Nephron progenitor cell (in vitro differentiated cells): ENCODE data around the gene ARFIP1.

Source experiments
- DNase-seq: peaks from one replicate; pipeline ENCODE4 v3.0.0; 2021
- H3K27ac Mint-ChIP-seq: 2 replicates; pipeline ENCODE4 v1.8.0; 2021; ENCODE audit warnings: mild to moderate bottlenecking, moderate library complexity, mixed read lengths
- H3K27me3 Mint-ChIP-seq: 2 replicates; pipeline ENCODE4 v1.8.0; 2021; ENCODE audit warnings: mild to moderate bottlenecking, low read depth, mixed read lengths; ENCODE audit not compliant: poor library complexity
- H3K36me3 Mint-ChIP-seq: 2 replicates; pipeline ENCODE4 v1.8.0; 2021; ENCODE audit warnings: low read depth, mixed read lengths
- H3K4me1 Mint-ChIP-seq: 2 replicates; pipeline ENCODE4 v1.8.0; 2021; ENCODE audit warnings: mixed read lengths
- H3K4me3 Mint-ChIP-seq: 2 replicates; pipeline ENCODE4 v1.8.0; 2021; ENCODE audit warnings: mild to moderate bottlenecking, moderate library complexity, mixed read lengths
- H3K9me3 Mint-ChIP-seq: 2 replicates; pipeline ENCODE4 v1.8.0; 2021; ENCODE audit warnings: mild to moderate bottlenecking, moderate library complexity, mixed read lengths
- TF ChIP-seq, protein P1 (sequence below): fragments of 200-600 bp; sonication (generic); IDR thresholded peaks from 2 replicates; pipeline ENCODE4 v1.5.0; 2021; ENCODE audit warnings: antibody characterized with exemption

ARFIP1 gene

DNA sequence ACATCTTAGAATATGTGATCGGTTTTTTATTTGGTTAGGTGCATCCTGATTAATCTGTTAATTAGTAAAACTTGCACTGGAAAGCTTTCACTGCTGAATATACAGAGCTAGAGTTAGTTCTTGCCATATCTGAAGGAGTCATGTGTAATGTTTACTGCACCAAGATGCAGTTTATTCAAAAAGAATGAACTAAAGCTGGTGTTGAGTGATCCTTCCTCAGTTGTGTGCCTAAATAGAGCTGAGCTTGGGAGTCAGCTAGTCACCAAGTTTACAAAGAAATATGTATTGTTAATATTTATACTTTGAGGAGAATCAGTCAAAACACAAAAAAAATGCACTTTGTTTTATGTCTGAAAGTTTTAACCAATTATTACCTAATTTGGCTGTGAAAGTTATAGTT is 102.2 kb downstream of the ARFIP1 start:
- TF ChIP-seq, protein P1, sequence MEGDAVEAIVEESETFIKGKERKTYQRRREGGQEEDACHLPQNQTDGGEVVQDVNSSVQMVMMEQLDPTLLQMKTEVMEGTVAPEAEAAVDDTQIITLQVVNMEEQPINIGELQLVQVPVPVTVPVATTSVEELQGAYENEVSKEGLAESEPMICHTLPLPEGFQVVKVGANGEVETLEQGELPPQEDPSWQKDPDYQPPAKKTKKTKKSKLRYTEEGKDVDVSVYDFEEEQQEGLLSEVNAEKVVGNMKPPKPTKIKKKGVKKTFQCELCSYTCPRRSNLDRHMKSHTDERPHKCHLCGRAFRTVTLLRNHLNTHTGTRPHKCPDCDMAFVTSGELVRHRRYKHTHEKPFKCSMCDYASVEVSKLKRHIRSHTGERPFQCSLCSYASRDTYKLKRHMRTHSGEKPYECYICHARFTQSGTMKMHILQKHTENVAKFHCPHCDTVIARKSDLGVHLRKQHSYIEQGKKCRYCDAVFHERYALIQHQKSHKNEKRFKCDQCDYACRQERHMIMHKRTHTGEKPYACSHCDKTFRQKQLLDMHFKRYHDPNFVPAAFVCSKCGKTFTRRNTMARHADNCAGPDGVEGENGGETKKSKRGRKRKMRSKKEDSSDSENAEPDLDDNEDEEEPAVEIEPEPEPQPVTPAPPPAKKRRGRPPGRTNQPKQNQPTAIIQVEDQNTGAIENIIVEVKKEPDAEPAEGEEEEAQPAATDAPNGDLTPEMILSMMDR, result no peak
- Mint-ChIP-seq H3K9me3 (peaks cover 11% of the 10 kb centered on the region), H3K27ac (no peak overlapping the region), H3K27me3 (no peaks in the 10 kb centered on the region), H3K4me3 (no peak overlapping the region), H3K4me1 (no peaks in the 10 kb centered on the region), H3K36me3 (peaks cover 49% of the 10 kb centered on the region)
- no peak for DNase-seq

DNA sequence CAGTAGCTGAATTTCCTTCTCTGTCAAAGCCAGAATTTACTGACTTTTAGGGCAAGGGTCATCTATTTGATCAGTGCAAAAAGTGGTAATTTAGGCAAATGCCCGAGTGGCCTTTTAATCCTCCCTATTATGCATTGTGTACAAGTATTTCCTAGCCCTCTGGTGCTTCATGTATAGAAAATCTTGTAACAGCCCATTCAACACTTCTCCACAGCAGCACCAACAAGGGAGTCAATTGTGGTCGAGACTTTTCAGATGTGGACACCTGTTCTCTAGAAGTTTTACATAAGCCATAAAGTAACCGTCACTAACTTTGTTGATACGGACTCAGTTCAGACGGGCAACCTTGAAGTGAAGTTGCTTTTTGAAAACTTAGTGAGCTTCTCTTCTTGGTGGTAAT is 105.4 kb downstream of the ARFIP1 start:
- H3K9me3 Mint-ChIP-seq, result no peaks in the 10 kb centered on the region
- H3K27ac Mint-ChIP-seq, result peak overlapping the region; percentile 43

DNA sequence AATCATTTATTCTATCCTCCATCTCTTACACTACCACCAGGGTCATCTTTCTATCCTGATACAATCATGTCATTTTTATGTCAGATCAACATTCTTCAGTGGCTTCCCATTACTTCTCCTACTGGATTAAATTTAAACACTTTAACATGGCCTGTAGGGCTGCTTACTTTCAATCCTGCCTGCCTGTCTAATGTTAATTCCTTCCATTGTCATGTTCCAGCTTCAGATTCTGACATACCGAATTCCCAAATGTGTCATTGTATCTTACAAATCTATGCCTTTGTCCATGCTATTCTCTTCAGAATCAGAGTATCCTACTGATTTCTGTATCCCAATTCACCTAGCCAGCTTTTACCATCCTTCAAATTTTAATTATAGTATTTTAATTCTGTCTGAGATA is 106.4 kb downstream of the ARFIP1 start:
- H3K27ac Mint-ChIP-seq, result no peak overlapping the region
- no peak overlapping the region for H3K4me3 Mint-ChIP-seq
- no peaks in the 10 kb centered on the region for H3K27me3 Mint-ChIP-seq
- no peak for DNase-seq
- peaks cover 49% of the 10 kb centered on the region for H3K36me3 Mint-ChIP-seq
- no peaks in the 10 kb centered on the region for H3K9me3 Mint-ChIP-seq
- TF ChIP-seq, protein P1, result no peak
- peaks cover 7% of the 10 kb centered on the region for H3K4me1 Mint-ChIP-seq

More for the DNA sequence above, 105.4 kb downstream of the ARFIP1 start:
- no peaks in the 10 kb centered on the region for H3K27me3 Mint-ChIP-seq
- H3K4me3 Mint-ChIP-seq, result no peak overlapping the region
- peaks cover 43% of the 10 kb centered on the region for H3K36me3 Mint-ChIP-seq
- peaks cover 4% of the 10 kb centered on the region for H3K4me1 Mint-ChIP-seq
- DNase-seq, result no peak
- TF ChIP-seq, protein P1, result no peak

DNA sequence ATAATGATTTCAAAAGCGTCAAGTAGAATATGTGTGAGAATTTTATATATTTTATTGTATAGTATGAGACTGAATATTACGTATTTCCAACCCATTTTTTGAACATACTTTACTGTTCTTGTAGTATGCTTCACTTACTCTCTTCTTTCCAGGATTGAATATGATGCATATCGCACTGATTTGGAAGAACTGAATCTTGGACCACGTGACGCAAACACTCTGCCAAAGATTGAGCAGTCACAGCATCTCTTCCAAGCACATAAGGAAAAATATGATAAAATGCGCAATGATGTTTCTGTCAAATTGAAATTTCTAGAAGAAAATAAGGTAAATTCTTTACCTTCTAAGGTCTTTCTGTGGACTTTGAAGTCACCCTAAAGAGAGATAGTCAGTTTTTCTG is 108.2 kb downstream of the ARFIP1 start:
- TF ChIP-seq, protein P1, result no peak
- DNase-seq, result no peak
- Mint-ChIP-seq H3K9me3 (no peaks in the 10 kb centered on the region), H3K27me3 (no peaks in the 10 kb centered on the region), H3K4me1 (peaks cover 12% of the 10 kb centered on the region), H3K4me3 (no peak overlapping the region), H3K36me3 (peaks cover 60% of the 10 kb centered on the region), H3K27ac (no peak overlapping the region)

DNA sequence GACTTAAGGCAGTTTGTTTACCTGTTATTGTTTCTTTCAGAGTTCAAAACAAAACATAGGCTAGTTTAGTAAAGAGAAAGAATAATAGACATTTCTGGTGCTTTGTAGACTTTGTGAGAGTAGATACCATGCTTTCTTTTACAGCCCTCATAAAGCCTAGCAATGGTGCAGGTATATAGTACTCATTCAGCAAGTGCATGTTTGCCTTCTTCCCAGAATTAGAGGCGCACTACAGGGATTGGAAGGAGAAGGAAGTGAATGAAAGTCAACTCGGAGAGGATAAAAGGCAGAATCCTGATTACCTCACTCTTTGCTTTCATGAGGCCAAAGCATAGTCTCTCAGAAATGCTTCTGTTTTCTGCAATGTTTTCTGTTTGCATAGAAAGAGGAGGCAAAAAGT is 113.2 kb downstream of the ARFIP1 start:
- no peak for DNase-seq
- no peak overlapping the region for H3K4me3 Mint-ChIP-seq
- peaks cover 17% of the 10 kb centered on the region for H3K4me1 Mint-ChIP-seq
- peak overlapping the region; percentile 77 for H3K27ac Mint-ChIP-seq
- H3K27me3 Mint-ChIP-seq, result no peaks in the 10 kb centered on the region
- H3K36me3 Mint-ChIP-seq, result peaks cover 66% of the 10 kb centered on the region
- H3K9me3 Mint-ChIP-seq, result no peaks in the 10 kb centered on the region
- TF ChIP-seq, protein P1, result no peak

DNA sequence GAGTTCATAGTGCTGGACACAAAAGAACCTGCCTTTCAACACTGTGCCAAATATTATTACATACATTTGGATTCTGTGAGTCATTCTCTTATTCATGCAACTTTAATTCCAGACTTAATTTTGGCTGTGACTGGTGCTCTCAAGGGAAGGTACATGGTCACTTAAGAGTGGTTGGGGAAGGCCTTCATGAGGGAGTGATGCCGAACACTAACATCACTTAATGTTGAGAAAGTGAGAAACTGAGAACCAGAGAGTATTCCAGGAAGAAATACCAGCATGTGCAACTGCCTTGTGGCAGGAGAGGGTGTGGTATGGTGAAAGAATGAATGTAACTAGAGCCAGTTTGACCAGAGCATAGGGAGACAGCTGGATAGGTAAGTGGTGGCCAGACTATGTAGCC is 114.9 kb downstream of the ARFIP1 start:
- TF ChIP-seq, protein P1, result no peak
- no peaks in the 10 kb centered on the region for H3K9me3 Mint-ChIP-seq
- no peak overlapping the region for H3K4me3 Mint-ChIP-seq
- no peaks in the 10 kb centered on the region for H3K27me3 Mint-ChIP-seq
- no peak overlapping the region for H3K27ac Mint-ChIP-seq
- no peak for DNase-seq
- peaks cover 68% of the 10 kb centered on the region for H3K36me3 Mint-ChIP-seq
- H3K4me1 Mint-ChIP-seq, result peaks cover 17% of the 10 kb centered on the region
